Measurements from ENCODE around the gene MPO.

MPO gene

GRCh38 chr17:58306131-58306951 lies 25.6 kb upstream of the MPO start:
- no peak for DNase-seq

- no peak for DNase-seq
Observed at GRCh38 chr17:58305626-58306025, 24.9 kb upstream of the MPO start.

- no peak for DNase-seq
Observed at GRCh38 chr17:58304750-58305486, 24.2 kb upstream of the MPO start.

GRCh38 chr17:58303971-58304749 lies 23.4 kb upstream of the MPO start:
- peak; percentile 64 for DNase-seq

GRCh38 chr17:58302919-58303585 lies 22.3 kb upstream of the MPO start:
- no peak for DNase-seq

GRCh38 chr17:58302171-58302918 lies 21.6 kb upstream of the MPO start:
- DNase-seq, result no peak

- DNase-seq, result no peak
Observed at GRCh38 chr17:58301504-58302150, 20.9 kb upstream of the MPO start.

GRCh38 chr17:58300336-58300735 lies 19.6 kb upstream of the MPO start:
- no peak for DNase-seq

GRCh38 chr17:58294034-58294433 lies 13.3 kb upstream of the MPO start:
- no peak for DNase-seq

- no peak for DNase-seq
Observed at GRCh38 chr17:58291246-58291645, 10.5 kb upstream of the MPO start.

GRCh38 chr17:58289869-58290268 lies 9.1 kb upstream of the MPO start:
- no peak for DNase-seq

GRCh38 chr17:58285422-58285810 lies 4.7 kb upstream of the MPO start:
- no peak for DNase-seq

- no peak for DNase-seq
Observed at GRCh38 chr17:58284613-58285421, 4.1 kb upstream of the MPO start.

- DNase-seq, result no peak
Observed at GRCh38 chr17:58283674-58284612, 3.2 kb upstream of the MPO start.

- no peak for DNase-seq
Observed at GRCh38 chr17:58282442-58282841, 1.7 kb upstream of the MPO start.

- DNase-seq, result no peak
Observed at GRCh38 chr17:58281511-58282011, 826 bp upstream of the MPO start.

GRCh38 chr17:58279736-58280479 lies 827 bp downstream of the MPO start:
- no peak for DNase-seq

- DNase-seq, result no peak
Observed at GRCh38 chr17:58279016-58279711, 1.6 kb downstream of the MPO start.

All from stimulated activated CD4-positive, alpha-beta T cell treated with anti-CD3 and anti-CD28 coated beads, Interleukin-4, amount 100 ng/mL, for 1 hour (primary cell).